Fibroblast of gingiva (primary cell): ENCODE data around the gene GLOD4.
A peak's percentile ranks its signal among the peaks of the same experiment; 100 is the strongest.

Experiments used
- DNase-seq: peaks from one replicate; pipeline ENCODE4 v3.0.0-alpha.2; 2011; ENCODE audit warnings: low read depth

Gene GLOD4

DNA sequence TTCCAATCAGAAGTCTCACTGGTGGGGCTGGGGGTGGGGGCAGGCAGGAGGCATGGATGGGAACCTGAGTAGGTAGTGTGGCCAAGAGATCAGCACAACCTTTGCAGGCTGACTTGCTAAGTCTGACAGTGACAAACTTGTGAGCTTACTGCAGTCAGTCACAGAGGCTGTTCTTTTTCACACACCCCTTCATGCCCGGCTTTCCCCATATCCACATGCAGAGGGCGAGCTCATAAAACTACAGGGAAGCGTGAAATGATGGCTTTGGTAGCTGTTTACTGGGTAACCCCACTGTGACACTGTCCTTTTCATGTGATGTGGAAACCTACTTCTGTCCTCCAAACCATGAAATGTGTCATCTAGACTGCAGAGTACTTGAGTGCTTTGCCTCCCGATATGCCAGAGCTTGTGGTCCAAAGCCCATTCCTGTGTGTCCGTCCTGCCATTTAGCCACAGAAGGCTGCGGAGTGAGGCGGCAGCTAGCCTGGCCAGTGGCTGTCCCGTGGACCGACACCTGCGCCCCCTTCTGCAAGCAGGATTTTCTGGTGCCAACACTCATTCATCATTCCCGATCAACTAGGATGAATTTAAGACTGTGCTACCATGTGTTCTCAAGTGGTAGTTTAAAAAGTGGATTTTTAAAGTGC lies 39.8 kb downstream of the GLOD4 start:
- DNase-seq: no peak

GRCh38 chr17:740240-741017 lies 41.7 kb downstream of the GLOD4 start:
- DNase-seq: no peak

DNA sequence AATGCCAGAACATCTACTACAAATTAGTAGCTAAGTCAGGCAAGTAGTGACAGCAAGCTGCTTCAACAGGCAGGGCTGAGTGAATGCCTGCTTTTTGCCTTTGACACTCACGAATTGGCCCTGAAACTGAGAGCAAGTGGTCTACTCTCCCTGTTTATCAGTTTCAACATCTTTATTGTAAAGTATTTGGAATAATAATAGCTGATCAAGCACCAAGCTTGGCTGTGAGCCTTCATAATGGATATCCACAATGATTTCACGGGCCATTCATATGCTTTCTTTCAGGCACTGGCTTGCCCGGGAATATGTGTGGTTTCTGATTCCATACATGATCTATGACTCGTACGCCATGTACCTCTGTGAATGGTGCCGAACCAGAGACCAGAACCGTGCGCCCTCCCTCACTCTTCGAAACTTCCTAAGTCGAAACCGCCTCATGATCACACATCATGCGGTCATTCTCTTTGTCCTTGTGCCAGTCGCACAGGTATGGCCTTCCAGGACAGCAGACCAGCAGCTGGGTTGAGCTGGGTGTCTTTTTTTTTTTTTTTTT lies 44.4 kb downstream of the GLOD4 start:
- DNase-seq: no peak

DNA sequence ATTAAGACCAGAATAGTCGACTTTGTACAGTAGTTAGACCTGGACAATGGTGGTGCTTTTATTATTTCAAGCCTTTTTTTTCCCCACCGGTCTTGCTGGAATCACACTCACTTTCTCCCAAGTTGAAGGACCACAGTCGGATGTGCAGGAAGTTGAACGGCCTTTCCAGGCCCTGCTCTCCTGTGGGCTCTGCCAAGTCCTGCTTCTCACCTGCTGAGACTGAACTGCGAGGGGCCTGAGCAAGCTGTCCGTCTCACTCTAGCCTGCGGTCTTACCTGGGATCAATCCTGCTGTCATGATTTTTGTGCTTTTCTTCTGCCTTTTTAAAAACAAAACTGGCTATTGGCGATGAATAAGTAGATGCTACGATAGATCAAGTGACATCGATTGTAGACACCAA lies 48.3 kb downstream of the GLOD4 start:
- DNase-seq: no peak

DNA sequence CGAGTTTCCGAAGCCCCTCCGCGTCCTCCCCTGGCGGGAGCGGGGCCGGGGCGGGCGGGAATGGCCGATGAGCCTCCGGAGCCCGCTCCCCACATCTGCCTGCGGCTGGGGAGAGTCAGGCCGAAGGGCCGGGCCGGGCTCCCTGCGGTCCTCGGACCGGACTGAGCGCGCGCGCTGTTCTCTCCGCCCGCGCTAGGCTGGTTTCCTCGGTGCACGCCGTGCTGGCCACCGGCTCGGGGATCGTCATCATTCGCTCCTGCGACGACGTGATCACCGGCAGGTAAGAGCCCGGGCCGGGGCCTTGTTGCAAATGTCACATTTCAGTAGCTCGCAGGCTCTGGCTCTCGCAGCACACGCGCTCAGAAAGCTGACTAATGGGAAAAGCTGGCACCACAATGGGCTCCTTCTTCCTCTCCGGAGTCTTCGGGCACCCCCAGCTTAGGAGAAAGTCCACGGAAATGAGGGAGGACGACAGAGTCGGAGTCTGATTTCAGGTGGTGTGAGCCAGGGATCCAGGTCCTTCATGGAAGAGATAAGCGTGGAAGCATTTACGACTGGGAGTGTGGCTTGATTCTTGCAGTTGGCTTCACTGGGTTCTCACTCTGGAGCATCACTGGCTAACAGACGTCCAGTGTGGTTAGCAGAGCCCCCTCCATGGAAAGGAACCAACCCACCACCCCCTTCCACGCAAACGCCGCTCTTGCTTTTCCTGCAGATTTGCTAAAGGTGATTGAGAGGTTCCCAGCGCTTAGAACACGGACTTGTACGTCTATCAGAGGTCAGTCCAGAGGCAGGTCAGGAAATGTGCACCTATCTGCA lies 49.0 kb downstream of the GLOD4 start:
- peak; percentile 20 for DNase-seq

GRCh38 chr17:732067-732901 lies 49.8 kb downstream of the GLOD4 start, which contains the start of gene TLCD3A:
Gene TLCD3A, plus strand, starts transcription at chr17:732596. Its CDS starts 52 bp downstream, at chr17:732648.
- peak; percentile 78 for DNase-seq

DNA sequence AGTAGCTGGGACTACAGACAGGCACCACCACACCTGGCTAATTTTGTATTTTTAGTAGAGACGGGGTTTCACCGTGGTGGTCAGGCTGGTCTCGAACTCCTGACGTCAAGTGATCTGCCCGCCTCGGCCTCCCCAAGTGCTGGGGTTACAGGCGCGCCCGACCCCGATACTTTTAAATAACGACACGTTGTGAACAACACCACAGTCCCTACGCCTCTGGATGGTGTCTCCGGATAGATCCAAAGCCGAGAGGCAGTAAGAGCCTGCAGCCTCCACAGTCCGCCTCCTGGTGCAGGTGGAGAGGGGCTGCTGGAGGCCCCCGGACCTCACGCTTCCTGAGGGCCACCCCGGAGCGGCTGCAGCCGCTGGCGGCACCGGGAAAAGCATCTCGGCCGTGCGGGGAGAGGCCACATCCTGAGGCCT lies 50.4 kb downstream of the GLOD4 start:
- no peak for DNase-seq

GRCh38 chr17:728911-729310 lies 53.2 kb downstream of the GLOD4 start:
- no peak for DNase-seq

DNA sequence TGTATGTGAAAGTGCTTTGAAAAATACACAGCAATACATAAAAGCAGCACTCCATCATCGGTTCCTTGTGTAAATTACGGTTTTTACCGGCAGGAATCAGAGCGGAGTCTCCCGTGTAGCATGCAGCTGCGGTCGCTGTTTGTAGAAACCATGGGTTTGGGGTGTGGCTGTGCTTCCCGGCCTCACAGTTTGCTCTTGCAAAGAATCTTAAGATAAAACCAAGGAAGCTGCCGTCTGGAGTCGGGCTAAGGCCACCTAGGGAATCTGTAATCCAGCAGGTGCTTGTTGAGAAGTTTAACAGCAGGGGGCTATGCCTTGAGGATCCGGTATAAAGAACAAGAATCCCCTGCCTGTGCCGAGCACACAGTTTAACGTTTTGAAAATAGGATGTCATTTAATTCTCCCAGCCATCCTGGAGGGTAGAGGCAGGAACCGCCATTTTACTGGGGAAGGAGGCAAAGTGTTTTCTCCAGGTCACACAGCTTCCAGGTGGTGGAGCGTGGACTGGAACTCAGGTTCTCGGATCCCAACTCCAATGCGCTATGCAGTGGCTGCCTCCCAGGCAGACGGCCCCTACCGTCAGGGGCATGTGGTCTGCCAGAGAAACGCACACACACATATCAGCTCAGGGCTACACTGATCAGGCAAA lies 55.7 kb downstream of the GLOD4 start:
- no peak for DNase-seq

DNA sequence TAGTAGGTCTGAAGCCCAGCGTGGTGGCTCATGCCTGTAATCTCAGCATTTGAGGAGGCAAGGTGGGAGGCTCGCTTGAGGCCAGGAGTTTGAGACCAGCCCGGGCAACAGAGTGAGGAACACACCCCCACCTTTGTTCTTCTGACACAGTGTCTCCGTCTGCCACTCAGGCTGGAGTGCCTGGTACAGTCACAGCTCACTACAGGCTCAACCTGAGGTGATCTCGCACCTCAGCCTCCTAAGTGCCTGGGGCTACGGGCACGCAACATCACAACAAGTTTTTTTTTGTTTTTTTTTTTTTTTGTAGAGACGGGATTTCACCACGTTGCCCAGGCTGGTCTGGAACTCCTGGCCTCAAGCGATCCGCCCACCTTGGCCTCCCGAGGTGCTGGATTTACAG lies 56.3 kb downstream of the GLOD4 start:
- no peak for DNase-seq

DNA sequence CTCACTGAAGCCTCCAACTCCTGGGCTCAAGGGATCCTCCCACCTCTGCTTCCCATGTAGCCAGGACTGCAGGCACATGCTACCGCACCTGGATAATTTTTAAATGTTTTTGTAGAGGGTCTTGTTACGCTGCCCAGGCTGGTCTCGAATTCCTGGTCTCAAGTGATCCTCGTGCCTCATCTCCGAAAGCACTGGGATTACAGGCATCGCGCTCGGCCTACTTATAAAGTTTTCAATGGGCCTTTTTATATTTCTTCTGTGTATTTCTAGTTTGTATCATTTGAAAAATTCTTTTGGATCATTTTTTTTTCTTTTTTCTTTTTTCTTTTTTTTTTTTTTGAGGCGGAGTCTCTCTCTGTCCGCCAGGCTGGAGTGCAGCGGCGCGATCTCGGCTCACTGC lies 57.0 kb downstream of the GLOD4 start:
- no peak for DNase-seq

DNA sequence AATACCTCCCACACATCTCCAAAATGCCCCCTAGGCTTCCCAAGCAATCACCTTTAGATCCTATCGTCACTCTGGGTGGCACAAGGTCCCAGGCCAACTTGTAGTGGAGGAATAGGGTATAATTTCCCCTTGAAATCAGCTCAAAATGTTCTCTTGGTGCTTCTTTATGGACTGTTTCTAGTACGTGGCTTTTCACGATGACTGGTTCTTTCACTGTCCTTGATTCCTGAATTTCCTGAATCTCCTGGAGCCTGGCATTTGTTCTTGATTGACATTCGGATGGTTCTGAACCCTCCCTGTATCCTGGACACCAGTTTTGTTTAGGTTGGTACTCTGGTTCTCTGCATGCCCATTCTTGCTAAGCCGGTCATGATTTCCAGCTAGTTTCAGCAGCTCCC lies 60.5 kb downstream of the GLOD4 start:
- DNase-seq: no peak

GRCh38 chr17:720706-721539 lies 61.2 kb downstream of the GLOD4 start:
- no peak for DNase-seq

DNA sequence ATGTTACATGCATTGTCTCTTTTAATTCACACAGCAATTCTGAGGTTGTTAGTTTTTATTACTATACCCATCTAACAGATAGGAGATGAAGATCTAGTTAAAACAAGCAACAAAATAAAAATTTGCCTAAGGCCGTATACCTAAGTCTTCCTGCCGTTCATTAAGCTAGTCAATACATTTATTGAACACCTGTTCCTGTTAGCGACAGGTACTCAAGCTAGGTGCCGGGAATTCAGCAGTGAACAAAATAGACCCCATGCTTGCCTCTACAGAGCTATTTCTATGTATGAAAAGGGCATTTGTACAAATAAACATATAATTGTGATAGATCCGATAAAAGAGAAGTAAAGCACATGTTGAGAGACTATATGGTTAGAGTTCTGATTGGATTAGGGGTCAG lies 64.0 kb downstream of the GLOD4 start:
- no peak for DNase-seq
